Vagina (tissue), 2 donors: ENCODE results near the gene CEP104.

ENCODE experiments used
- CTCF ChIP-seq, 3 experiments: fragments of 450-650 bp in 2 of 3; fragments of 200-600 bp in 1 of 3; sonication (generic) in 1 of 3; IDR thresholded peaks; one replicate each; pipeline ENCODE4 v1.5.1; 2017 to 2019; ENCODE audit warnings: antibody characterized with exemption in 3 of 3, mild to moderate bottlenecking in 2 of 3, moderate library complexity in 2 of 3
- POLR2A ChIP-seq, 2 donors: fragments of 450-650 bp; IDR thresholded peaks; one replicate each; pipeline ENCODE4 v1.6.1; 2017; ENCODE audit warnings: antibody characterized with exemption in 2 of 2, mild to moderate bottlenecking in 2 of 2, moderate library complexity in 2 of 2
- POLR2AphosphoS5 ChIP-seq, 2 donors: sonication (generic); formaldehyde crosslinking; IDR thresholded peaks; one replicate each; pipeline ENCODE4 v1.9.0; 2017; ENCODE audit warnings: antibody characterized with exemption in 2 of 2, mild to moderate bottlenecking in 2 of 2, low read depth in 1 of 2; ENCODE audit not compliant: insufficient read depth in 1 of 2

GRCh38 chr1:3886691-3887090 lies 29.7 kb upstream of the CEP104 start:
- TF ChIP-seq POLR2AphosphoS5 (IDR thresholded peaks at IDR 0.05; ENCODE audit: insufficient read depth in 1 of 2, low read depth in 1 of 2) (no peak), CTCF (IDR thresholded peaks at IDR 0.05) (no peak), POLR2A (IDR thresholded peaks at IDR 0.05) (no peak)
